Stimulated activated CD8-positive, alpha-beta memory T cell treated with anti-CD3 and anti-CD28 coated beads, Interleukin-4, amount 100 ng/mL, for 24 hours (primary cell): ENCODE data around the gene NXPH1.

ENCODE experiments used
- DNase-seq: peaks from one replicate; pipeline ENCODE4 v3.0.0-alpha.2; 2020; ENCODE audit warnings: low read depth

NXPH1 gene

DNA sequence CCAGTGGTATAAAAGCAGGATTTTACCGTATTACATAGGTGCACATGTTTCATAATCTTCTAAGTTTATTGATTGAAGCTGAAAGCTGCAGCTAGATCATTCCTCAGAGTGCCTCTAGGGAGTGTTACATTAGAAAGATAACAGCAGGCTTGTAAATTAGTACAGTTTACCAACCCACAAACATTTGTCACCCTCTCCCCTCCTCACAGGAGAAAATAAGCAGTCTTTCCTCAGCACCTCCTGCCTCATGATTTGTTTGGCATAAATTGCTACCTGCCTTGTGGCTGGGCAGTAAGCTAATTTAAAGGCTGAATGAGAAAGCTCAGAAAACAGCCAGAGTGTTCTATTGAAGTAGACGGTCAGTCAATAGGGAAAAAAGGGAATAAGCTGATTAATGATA, 74.2 kb downstream of the NXPH1 start:
- DNase-seq, result no peak

DNA sequence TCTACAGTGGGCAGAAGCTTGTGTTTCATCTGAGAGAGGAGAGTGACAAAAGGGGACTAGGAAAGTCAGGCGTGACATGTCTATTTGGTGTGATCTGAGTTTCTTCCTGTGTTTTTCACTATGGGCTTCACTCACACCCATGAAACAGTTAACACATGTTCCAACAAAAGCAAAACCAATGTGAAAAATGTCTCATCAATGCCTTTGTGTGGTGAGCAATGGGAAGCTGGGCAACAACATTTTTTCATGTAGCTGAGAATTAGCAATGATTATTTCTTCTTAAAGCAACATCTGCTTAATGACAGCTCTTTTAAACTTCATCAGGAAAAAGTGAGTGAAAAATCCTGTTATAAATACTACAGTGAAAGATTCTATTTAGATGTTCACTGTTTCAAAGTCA, 76.2 kb downstream of the NXPH1 start:
- DNase-seq, result no peak

- no peak for DNase-seq
Observed at GRCh38 chr7:8511855-8512254, 78.4 kb downstream of the NXPH1 start.

DNA sequence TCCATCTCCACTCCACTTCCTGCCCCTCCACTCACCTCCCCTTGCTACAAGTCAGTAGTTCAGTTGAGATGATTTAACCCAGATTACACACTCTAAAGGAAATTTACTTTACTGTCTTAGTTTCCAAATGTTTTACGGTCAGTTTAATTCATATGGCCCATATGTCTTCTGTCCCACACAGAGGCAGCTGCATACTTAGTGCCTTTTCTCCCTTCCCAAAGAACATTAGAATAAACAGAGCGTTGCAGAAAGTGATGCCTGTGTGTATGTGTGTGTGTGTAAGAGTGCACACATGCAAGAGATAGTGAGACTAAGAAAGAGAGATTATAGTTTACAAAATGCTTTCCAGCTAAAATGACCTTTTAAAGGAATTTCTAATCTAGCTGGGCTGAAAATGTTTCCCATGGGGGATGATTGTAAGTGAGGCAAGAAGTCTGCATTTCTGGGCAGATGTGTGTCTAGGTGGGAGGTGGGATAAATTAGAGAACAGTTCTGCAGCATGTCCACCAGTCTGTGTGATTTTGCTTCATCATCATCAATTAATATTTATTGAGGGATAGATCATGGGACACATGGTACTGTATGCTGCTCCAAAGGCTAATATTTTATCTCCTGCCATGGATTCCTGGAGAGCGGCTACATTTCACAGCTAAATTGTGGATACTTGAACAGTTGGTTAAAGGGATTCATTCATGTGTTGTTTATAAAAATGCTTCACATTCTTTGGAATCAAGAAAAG, 81.5 kb downstream of the NXPH1 start:
- no peak for DNase-seq

DNA sequence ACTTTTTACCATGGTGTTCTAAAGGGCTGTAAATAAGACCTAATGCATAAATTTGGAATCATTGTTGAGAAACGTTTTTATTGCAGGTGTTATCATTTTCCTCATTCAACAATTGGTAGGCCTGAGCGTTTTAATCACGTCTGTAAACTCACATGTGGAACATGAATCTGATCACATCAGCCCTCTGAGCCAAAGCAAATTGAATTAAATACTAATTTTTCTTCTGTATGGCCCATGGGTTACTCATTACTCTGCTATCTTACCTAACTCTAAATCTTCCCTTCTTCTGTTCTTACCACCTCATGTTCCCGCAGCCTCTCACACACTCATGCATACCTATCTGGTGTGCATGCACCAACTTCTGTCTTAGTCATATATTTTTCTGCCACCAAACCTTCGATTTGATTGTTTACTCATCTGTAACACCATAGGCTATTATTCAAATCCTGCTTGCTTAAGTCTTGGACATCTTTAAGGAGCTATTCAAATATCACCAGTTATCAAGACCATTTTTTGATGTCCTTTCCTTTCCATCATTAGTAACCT, 82.3 kb downstream of the NXPH1 start:
- DNase-seq, result no peak

- DNase-seq, result no peak
Observed at GRCh38 chr7:8516976-8517375, 83.6 kb downstream of the NXPH1 start.

GRCh38 chr7:8528311-8528710, 94.9 kb downstream of the NXPH1 start:
- no peak for DNase-seq

- DNase-seq, result no peak
Observed at GRCh38 chr7:8531991-8532515, 98.6 kb downstream of the NXPH1 start.

DNA sequence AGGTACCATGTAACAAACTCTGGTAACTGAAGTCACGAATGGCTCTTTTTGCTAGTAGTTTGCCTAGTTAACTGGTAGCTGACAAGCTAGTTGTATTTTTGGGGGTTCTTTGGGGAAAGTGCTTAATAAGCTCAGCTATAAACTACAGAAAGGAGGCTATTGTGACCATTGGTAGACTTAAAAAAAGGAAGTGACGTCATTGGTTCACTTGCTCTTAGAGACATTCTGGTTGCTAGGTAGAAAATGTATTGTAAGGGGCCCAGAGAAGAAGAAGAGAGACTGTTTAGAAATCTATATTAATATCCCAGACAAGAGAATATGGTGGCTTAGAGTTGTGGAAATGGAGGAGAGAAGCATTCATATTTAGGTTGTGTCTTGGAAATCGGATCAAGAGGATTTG, 103.0 kb downstream of the NXPH1 start:
- no peak for DNase-seq

DNA sequence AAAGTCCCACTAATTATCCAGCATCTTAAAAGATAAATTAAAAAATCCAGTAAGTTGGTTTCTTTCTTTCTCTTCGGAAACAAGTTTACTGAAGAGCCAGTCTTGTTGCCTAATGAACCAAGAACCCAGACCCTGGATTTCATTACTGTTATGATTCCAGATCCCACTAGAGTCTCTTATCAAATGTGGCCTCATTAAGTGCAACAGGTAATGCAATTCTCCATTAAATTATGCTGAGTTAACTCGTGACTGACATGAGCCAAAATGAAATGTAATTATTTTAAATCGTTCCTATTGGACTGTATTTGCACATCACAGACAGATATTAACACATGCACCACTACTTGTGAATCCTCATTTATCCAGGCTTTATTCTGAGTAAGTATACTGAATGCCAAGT, 115.6 kb downstream of the NXPH1 start:
- no peak for DNase-seq

DNA sequence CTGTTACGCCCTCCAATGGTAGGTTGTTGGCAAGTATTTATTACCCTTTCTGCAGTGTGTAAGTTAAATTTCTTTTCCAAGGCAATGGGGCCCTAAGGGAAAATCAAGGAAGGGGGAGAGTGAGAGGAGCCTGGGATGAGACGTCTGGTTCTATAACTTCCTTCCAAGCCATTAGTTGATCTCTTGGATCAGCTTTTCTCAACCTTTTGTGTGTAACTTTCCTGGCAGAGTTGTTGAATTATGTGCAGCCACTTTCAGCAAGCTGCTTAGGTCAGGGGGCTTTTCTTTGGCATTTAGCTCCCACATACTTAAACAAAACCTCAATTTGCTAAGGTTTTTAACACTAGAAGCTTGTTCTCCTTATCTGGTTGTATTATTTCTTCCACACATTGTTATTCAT, 127.1 kb downstream of the NXPH1 start:
- DNase-seq, result no peak

DNA sequence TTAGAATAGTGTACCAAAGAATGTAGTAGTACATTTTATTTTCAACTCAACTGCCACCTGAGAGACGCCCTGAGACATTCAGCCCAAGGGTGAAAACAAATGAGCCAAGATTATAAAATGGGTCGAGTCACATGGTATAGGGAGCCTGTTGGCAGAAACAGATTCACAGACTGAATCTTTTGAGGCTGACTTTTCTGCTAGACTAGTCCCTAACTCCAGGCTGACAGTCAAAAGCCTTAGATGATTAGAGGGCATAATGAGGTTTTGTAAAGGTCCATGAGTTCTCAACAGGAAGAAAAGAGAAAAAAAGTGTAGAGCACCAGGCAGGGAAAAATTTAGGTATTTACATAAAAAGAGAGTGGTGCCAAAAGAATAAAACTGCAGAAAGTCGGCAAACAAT, 128.0 kb downstream of the NXPH1 start:
- no peak for DNase-seq

DNA sequence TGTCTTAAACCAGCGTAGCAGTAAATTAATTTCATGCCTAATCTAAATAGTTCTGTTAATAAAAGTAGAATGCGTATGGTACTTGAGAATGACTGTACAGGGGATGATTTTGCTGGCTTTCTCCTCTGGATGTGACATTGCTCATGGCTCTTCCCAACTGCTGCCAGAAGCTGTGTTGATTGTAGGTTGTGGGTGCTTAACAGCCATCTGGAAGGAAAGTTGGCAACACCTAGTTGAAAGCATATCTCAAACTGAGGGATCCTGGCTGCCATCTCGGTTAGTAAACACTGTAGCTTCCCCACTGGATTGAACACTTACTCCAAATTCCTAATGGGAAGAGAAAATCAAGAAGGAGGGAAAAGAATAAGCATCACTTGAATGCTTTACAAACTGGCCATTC, 130.9 kb downstream of the NXPH1 start:
- no peak for DNase-seq

GRCh38 chr7:8566016-8566415, 132.6 kb downstream of the NXPH1 start:
- DNase-seq, result no peak

- DNase-seq, result no peak
Observed at GRCh38 chr7:8567626-8568025, 134.2 kb downstream of the NXPH1 start.

DNA sequence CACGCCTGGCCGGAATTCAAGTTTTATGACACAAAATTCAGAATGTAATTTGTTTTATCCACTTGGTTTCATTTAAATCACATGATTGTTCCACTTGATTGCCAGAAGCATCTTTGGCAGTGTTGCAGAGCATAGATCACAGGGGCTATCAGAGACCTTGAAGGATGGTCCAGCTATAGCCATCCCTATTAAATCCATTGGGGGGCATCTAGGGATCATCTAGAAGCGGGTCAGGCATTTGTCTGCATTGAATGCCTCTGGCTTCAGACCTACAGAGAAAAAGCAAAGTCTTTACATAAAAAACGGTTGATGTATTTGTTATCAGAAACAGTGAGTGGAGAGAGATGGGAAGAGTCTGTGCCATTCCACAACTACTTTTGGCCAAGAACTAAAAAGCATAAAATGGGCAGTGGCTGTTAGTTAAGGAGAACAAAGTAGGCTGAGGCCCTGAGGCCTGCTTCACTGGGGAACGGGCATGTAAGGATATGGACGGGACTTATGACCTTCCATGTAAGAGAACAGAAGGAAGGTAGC, 146.3 kb downstream of the NXPH1 start:
- DNase-seq, result no peak

GRCh38 chr7:8581842-8582241, 148.4 kb downstream of the NXPH1 start:
- no peak for DNase-seq

- no peak for DNase-seq
Observed at GRCh38 chr7:8582728-8583127, 149.3 kb downstream of the NXPH1 start.

- DNase-seq, result no peak
Observed at GRCh38 chr7:8585591-8585990, 152.2 kb downstream of the NXPH1 start.

- no peak for DNase-seq
Observed at GRCh38 chr7:8590225-8590624, 156.8 kb downstream of the NXPH1 start.

- no peak for DNase-seq
Observed at GRCh38 chr7:8590791-8591190, 157.4 kb downstream of the NXPH1 start.

GRCh38 chr7:8591289-8591688, 157.9 kb downstream of the NXPH1 start:
- DNase-seq, result no peak

GRCh38 chr7:8592167-8592566, 158.8 kb downstream of the NXPH1 start:
- no peak for DNase-seq

- DNase-seq, result no peak
Observed at GRCh38 chr7:8594115-8594514, 160.7 kb downstream of the NXPH1 start.
